ENCODE measurements around the gene FKBP5. TPM values are rescaled to one million over a fixed set of nuclear protein-coding genes. Genes with fewer than 3 reads are reported as not detected.
A peak's percentile ranks its signal among the peaks of the same experiment; 100 is the strongest.

Gene FKBP5
- total and polyA plus RNA-seq, 12 donors = 19.7 to 234 (median 119) TPM

DNA sequence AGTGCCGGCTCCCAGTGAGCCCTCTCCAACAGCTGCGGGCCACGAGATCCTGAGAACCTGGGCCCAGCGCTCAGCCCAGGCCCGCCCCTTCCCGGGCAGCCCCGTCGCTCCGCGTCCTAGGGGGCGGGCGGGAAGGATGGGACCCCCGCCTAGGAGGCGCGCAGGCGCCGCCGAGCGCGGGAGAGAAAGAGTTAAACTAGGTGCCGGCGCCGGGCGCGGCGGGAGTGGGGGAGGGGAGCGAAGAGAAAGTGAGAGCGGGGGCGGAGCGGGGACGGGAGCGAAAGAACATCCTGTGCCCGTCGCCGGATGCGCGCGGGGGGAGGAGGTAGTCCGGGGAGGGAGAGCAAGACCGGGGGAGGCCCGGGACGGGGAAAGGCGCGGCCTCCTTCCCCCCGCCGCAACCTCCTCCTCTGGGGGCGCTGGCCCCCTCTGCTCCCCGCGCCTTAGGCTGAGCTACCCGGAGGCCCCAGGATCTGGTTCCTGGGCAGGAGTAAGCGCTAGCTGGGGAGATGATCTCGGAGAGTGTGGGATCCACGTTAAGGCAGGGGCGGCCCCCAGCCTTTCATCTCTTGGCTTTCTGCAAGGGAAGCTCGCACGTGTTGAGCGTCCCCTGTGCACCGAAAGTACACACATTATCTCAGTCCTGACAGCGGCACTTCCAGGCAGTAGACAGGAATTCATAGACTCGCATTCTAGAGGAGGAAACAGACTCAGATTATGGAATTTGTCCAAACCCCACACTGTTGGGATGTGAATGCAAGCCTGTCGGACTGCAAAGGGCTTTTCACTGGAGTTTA, 43.2 kb upstream of the FKBP5 start:
- WGBS, 4 donors = 0 to 1% (median 0%) methylated on average over 2 to 61 of the region's 61 CpGs
- TF ChIP-seq POLR2A (IDR thresholded peaks at IDR 0.05) = peak in 1 of 2 donors; percentile 78
- TF ChIP-seq, protein P1, sequence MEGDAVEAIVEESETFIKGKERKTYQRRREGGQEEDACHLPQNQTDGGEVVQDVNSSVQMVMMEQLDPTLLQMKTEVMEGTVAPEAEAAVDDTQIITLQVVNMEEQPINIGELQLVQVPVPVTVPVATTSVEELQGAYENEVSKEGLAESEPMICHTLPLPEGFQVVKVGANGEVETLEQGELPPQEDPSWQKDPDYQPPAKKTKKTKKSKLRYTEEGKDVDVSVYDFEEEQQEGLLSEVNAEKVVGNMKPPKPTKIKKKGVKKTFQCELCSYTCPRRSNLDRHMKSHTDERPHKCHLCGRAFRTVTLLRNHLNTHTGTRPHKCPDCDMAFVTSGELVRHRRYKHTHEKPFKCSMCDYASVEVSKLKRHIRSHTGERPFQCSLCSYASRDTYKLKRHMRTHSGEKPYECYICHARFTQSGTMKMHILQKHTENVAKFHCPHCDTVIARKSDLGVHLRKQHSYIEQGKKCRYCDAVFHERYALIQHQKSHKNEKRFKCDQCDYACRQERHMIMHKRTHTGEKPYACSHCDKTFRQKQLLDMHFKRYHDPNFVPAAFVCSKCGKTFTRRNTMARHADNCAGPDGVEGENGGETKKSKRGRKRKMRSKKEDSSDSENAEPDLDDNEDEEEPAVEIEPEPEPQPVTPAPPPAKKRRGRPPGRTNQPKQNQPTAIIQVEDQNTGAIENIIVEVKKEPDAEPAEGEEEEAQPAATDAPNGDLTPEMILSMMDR (IDR thresholded peaks at IDR 0.05) = peak in 2 of 6 experiments; percentile 9 to 14
- no peaks in the 10 kb centered on the region for H3K36me3 ChIP-seq (replicated peaks in 1 of 2)
- no peaks in the 10 kb centered on the region for H3K27me3 ChIP-seq
- no peaks in the 10 kb centered on the region for H3K9me3 ChIP-seq (replicated peaks in 1 of 3)
- intact Hi-C loops (cut with DNase I) = loop anchor here (5.0 to 10.0 kb wide), 2 partner anchors 97 to 135 kb away; no protein-coding TSS in a partner anchor
- peak; percentile 96 to 98 (median 97) for DNase-seq
- H3K4me1 ChIP-seq (replicated peaks in 1 of 2) = peaks cover 49 to 72% of the 10 kb centered on the region in 2 donors
- peak overlapping the region; percentile 30 to 86 (median 53) for H3K4me3 ChIP-seq
- H3K27ac ChIP-seq = peak overlapping the region; percentile 97 to 100 (median 98)

DNA sequence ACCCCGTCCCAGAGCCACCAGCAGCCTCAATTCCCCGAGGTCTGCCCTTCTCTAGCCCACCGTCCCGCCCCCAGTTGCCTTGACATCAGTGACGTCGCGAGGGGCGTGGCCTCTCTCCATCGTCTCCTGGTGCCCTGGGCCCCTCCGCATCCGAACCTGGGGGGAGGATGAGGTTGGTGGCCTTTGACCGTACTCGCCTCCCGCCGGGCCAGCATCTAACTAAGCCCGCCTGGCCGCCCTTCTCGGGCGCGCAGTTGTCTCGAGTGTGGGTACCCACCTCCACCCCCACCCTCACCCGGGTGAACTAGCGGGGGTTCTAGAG, 42.7 kb upstream of the FKBP5 start:
- peak overlapping the region; percentile 30 to 86 (median 53) for H3K4me3 ChIP-seq
- peaks cover 55 to 75% of the 10 kb centered on the region in 2 donors for H3K4me1 ChIP-seq (replicated peaks in 1 of 2)
- peak; percentile 94 to 99 (median 97) for DNase-seq
- intact Hi-C loops (cut with DNase I) = loop anchor here (5.0 to 10.0 kb wide), 2 partner anchors 97 to 134 kb away; no protein-coding TSS in a partner anchor
- no peaks in the 10 kb centered on the region for H3K36me3 ChIP-seq (replicated peaks in 1 of 2)
- no peaks in the 10 kb centered on the region for H3K9me3 ChIP-seq (replicated peaks in 1 of 3)
- H3K27ac ChIP-seq = peak overlapping the region; percentile 97 to 100 (median 98)
- TF ChIP-seq POLR2A (IDR thresholded peaks at IDR 0.05) = peak; percentile 64 to 80
- TF ChIP-seq, protein P1 (IDR thresholded peaks at IDR 0.05) = peak in 1 of 6 experiments; percentile 6
- no peaks in the 10 kb centered on the region for H3K27me3 ChIP-seq
- 0 to 1% (median 0%) methylated on average over 12 to 23 of the region's 23 CpGs; no CpG with 5 or more reads in 1 of the 4 donors for WGBS, 4 donors

DNA sequence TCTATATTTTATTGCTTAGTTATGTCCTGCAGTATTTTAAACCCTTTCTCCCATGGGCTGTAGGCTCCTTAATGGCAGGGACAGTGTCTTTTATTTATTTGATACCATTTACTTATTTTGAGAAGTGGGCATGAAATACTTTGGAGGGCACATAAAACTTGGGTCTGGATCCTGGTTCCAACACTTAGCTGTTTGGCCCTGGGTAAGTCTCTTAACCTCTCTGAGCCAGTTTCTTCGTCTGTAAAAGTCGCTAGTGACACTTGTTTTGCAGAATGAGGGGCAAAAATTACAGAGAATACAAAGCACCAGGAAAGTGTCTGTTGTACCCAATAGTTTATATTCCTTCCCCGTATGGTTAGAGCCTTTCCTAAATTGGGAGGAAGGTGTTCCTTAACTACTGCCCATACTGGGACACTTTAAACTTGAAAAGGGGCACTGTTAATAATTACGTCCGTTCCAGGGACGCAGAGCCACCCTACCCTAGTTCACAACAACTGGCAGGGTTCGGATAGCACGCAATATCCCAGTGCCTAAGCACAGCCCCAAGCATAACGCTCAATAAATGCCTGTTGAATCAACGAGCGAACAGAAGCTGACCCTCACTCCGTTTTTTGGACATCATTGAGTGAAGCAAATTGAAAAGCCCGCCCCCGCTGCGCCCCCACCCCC, 42.2 kb upstream of the FKBP5 start:
- 3 to 6% (median 5%) methylated on average over 9 to 15 of the region's 15 CpGs for WGBS, 4 donors
- Histone ChIP-seq H3K27me3 (no peaks in the 10 kb centered on the region), H3K9me3 (replicated peaks in 1 of 3) (no peaks in the 10 kb centered on the region), H3K27ac (peak overlapping the region in 4 of 5 donors; percentile 98 to 100 (median 98)), H3K4me1 (replicated peaks in 1 of 2) (peaks cover 60 to 75% of the 10 kb centered on the region in 2 donors), H3K4me3 (peak overlapping the region in 2 of 4 donors; percentile 71 to 86), H3K36me3 (replicated peaks in 1 of 2) (no peaks in the 10 kb centered on the region)
- no peak for TF ChIP-seq POLR2A (IDR thresholded peaks at IDR 0.05)
- TF ChIP-seq, protein P1 (IDR thresholded peaks at IDR 0.05) = no peak
- DNase-seq = no peak
- intact Hi-C loops (cut with DNase I) = loop anchor here (5.0 to 10.0 kb wide), 2 partner anchors 96 to 134 kb away; no protein-coding TSS in a partner anchor

DNA sequence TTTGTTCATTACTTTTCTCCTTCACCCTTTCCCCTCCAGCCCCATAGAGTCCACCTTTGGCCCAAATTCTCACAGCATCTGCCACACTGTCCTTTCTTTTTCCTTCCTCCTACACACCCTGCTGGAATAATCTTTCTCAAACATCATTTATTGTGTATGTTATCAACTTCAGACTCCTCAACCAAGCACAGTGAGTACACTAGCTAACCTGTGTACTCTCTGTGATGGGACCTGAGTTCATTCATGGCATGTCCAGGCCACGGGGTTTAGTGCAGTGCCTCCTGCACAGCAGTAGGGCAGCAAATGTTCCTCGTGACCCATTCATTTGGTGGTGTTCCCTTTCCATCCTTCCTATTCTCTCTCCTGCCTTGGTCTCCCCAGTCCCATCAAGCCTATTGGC, 41.0 kb upstream of the FKBP5 start:
- H3K27me3 ChIP-seq = no peaks in the 10 kb centered on the region
- intact Hi-C loops (cut with DNase I) = loop anchor here (5.0 to 10.0 kb wide), 3 partner anchors 42 to 132 kb away; partner anchors contain the start of gene FKBP5 (in 1 of the 2)
- no peaks in the 10 kb centered on the region for H3K9me3 ChIP-seq (replicated peaks in 1 of 3)
- H3K36me3 ChIP-seq (replicated peaks in 1 of 2) = no peaks in the 10 kb centered on the region
- no peak for DNase-seq
- peaks cover 67 to 86% of the 10 kb centered on the region in 2 donors for H3K4me1 ChIP-seq (replicated peaks in 1 of 2)
- TF ChIP-seq, protein P1 (IDR thresholded peaks at IDR 0.05) = no peak
- TF ChIP-seq POLR2A (IDR thresholded peaks at IDR 0.05) = no peak
- H3K4me3 ChIP-seq = no peak overlapping the region
- H3K27ac ChIP-seq = peak overlapping the region in 4 of 5 donors; percentile 98 to 100 (median 98)
- WGBS, 4 donors = 41 to 70% (median 54%) methylated on average over 2 of the region's 2 CpGs

Measured in adrenal gland (tissue), 12 donors.